Measurements from ENCODE around the gene HIGD2A. TPM values are rescaled to one million over a fixed set of nuclear protein-coding genes. Genes with fewer than 3 reads are reported as not detected.

Gene HIGD2A
- total and polyA plus RNA-seq, 2 of the 13 experiments (the other 11 are each of a cell fraction or from before 2014, with no cell fraction given): 89.2 to 146 TPM

DNA sequence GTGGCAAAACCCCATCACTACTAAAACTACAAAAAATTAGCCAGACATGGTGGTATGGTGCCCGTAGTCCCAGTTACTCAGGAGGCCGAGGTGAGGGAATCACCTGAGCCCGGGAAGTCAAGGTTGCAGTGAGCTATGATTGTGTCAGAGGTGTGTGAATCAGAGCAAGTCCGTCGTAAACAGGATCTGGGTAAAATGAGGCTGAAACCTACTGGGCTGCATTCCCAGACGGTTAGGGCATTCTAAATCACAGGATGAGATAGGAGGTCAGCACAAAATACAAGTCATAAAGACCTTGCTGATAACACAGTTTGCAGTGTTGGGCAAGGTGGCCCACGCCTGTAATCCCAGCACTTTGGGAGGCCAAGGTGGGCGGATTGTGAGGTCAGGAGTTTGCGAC is 29.7 kb downstream of the HIGD2A start (continued):
- no peak for TF ChIP-seq ZNF768 (CRISPR knock-in tag; IDR thresholded peaks at IDR 0.05)
- TF ChIP-seq ZUFSP (CRISPR knock-in tag; IDR thresholded peaks at IDR 0.05; ENCODE audit: borderline replicate concordance): no peak
- no peak for TF ChIP-seq ZNF318 (CRISPR knock-in tag; IDR thresholded peaks at IDR 0.05)
- no peak for TF ChIP-seq PPARG (CRISPR knock-in tag; conservative IDR thresholded peaks at IDR 0.05)
- TF ChIP-seq ATM (IDR thresholded peaks at IDR 0.05; ENCODE audit: borderline replicate concordance): no peak
- peak; percentile 38; the same call in 1 of the 2 replicates for TF ChIP-seq ZNF460 (CRISPR knock-in tag; IDR thresholded peaks at IDR 0.05; ENCODE audit: borderline replicate concordance)
- no peak for TF ChIP-seq PCBP2 (optimal IDR thresholded peaks at IDR 0.05; ENCODE audit: low read depth, low read length, poor library complexity, severe bottlenecking)
- TF ChIP-seq, protein P1, sequence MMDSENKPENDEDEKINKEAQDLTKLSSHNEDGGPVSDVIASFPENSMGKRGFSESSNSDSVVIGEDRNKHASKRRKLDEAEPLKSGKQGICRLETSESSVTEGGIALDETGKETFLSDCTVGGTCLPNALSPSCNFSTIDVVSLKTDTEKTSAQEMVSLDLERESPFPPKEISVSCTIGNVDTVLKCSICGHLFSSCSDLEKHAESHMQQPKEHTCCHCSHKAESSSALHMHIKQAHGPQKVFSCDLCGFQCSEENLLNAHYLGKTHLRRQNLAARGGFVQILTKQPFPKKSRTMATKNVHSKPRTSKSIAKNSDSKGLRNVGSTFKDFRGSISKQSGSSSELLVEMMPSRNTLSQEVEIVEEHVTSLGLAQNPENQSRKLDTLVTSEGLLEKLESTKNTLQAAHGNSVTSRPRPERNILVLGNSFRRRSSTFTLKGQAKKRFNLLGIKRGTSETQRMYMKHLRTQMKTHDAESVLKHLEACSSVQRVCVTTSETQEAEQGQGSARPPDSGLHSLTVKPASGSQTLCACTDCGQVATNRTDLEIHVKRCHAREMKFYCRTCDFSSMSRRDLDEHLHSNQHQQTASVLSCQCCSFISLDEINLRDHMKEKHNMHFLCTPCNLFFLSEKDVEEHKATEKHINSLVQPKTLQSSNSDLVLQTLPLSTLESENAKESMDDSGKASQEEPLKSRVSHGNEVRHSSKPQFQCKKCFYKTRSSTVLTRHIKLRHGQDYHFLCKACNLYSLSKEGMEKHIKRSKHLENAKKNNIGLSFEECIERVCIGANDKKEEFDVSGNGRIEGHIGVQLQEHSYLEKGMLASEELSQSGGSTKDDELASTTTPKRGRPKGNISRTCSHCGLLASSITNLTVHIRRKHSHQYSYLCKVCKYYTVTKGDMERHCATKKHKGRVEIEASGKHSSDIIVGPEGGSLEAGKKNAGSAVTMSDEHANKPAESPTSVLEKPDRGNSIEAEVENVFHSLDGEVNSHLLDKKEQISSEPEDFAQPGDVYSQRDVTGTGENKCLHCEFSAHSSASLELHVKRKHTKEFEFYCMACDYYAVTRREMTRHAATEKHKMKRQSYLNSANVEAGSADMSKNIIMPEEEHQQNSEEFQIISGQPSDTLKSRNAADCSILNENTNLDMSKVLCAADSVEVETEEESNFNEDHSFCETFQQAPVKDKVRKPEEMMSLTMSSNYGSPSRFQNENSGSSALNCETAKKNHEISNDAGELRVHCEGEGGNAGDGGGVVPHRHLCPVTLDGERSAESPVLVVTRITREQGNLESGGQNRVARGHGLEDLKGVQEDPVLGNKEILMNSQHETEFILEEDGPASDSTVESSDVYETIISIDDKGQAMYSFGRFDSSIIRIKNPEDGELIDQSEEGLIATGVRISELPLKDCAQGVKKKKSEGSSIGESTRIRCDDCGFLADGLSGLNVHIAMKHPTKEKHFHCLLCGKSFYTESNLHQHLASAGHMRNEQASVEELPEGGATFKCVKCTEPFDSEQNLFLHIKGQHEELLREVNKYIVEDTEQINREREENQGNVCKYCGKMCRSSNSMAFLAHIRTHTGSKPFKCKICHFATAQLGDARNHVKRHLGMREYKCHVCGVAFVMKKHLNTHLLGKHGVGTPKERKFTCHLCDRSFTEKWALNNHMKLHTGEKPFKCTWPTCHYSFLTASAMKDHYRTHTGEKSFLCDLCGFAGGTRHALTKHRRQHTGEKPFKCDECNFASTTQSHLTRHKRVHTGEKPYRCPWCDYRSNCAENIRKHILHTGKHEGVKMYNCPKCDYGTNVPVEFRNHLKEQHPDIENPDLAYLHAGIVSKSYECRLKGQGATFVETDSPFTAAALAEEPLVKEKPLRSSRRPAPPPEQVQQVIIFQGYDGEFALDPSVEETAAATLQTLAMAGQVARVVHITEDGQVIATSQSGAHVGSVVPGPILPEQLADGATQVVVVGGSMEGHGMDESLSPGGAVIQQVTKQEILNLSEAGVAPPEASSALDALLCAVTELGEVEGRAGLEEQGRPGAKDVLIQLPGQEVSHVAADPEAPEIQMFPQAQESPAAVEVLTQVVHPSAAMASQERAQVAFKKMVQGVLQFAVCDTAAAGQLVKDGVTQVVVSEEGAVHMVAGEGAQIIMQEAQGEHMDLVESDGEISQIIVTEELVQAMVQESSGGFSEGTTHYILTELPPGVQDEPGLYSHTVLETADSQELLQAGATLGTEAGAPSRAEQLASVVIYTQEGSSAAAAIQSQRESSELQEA (CRISPR knock-in tag; IDR thresholded peaks at IDR 0.05; ENCODE audit: not compliant biosample characterization): no peak
- TF ChIP-seq CHD4 (IDR thresholded peaks at IDR 0.05; ENCODE audit: borderline replicate concordance, low read length): no peak
- no peak for TF ChIP-seq ZNF510 (CRISPR knock-in tag; IDR thresholded peaks at IDR 0.05; ENCODE audit: low read depth)

All from HepG2 (cell line).